Muscle of arm (tissue), 12 donors: ENCODE measurements around the gene LY86. TPM values are rescaled to one million over a fixed set of nuclear protein-coding genes. Genes with fewer than 3 reads are reported as not detected.

ENCODE experiments used
- DNase-seq: peaks from one replicate; pipeline ENCODE4 v3.0.0-alpha.2; 2013
- polyA plus RNA-seq, 12 donors: library from polyadenylated mRNA; unstranded; fragments of 120-200 nt; gene quantifications; one replicate each; pipeline ENCODE4 v1.2.1, GENCODE V29; 2013; ENCODE audit not compliant: insufficient read length in 12 of 12

LY86 gene
- polyA plus RNA-seq, 12 donors, result 1.7 to 3.6 (median 1.9) TPM; not detected in 2

- no peak for DNase-seq
Measured at GRCh38 chr6:6619021-6619794, 30.7 kb downstream of the LY86 start.

- DNase-seq, result peak; percentile 23
Measured at GRCh38 chr6:6620766-6621425, 32.4 kb downstream of the LY86 start.

- DNase-seq, result no peak
Measured at GRCh38 chr6:6622501-6622900, 34.0 kb downstream of the LY86 start.

GRCh38 chr6:6623553-6623952 is 35.0 kb downstream of the LY86 start:
- no peak for DNase-seq

- DNase-seq, result no peak
Measured at GRCh38 chr6:6624269-6624990, 35.9 kb downstream of the LY86 start.

- DNase-seq, result no peak
Measured at GRCh38 chr6:6626187-6626586, 37.7 kb downstream of the LY86 start.

- DNase-seq, result no peak
Measured at GRCh38 chr6:6629402-6629801, 40.9 kb downstream of the LY86 start.

- DNase-seq, result no peak
Measured at GRCh38 chr6:6631053-6631452, 42.5 kb downstream of the LY86 start.

GRCh38 chr6:6631534-6632276 is 43.2 kb downstream of the LY86 start:
- DNase-seq, result no peak

- DNase-seq, result no peak
Measured at GRCh38 chr6:6633898-6634734, 45.6 kb downstream of the LY86 start.

- no peak for DNase-seq
Measured at GRCh38 chr6:6634735-6635075, 46.2 kb downstream of the LY86 start.

- DNase-seq, result no peak
Measured at GRCh38 chr6:6635291-6635690, 46.8 kb downstream of the LY86 start.

GRCh38 chr6:6635869-6636268 is 47.3 kb downstream of the LY86 start:
- DNase-seq, result no peak

GRCh38 chr6:6639572-6639971 is 51.1 kb downstream of the LY86 start:
- DNase-seq, result no peak

GRCh38 chr6:6640926-6641325 is 52.4 kb downstream of the LY86 start:
- DNase-seq, result no peak

GRCh38 chr6:6643398-6643797 is 54.9 kb downstream of the LY86 start:
- no peak for DNase-seq

GRCh38 chr6:6645261-6645917 is 56.9 kb downstream of the LY86 start:
- DNase-seq, result no peak

GRCh38 chr6:6646384-6646783 is 57.9 kb downstream of the LY86 start:
- no peak for DNase-seq

- DNase-seq, result no peak
Measured at GRCh38 chr6:6646859-6647258, 58.3 kb downstream of the LY86 start.

GRCh38 chr6:6648692-6649343 is 60.3 kb downstream of the LY86 start:
- no peak for DNase-seq
